ENCODE measurements around the gene ETV6.

The ETV6 gene

DNA sequence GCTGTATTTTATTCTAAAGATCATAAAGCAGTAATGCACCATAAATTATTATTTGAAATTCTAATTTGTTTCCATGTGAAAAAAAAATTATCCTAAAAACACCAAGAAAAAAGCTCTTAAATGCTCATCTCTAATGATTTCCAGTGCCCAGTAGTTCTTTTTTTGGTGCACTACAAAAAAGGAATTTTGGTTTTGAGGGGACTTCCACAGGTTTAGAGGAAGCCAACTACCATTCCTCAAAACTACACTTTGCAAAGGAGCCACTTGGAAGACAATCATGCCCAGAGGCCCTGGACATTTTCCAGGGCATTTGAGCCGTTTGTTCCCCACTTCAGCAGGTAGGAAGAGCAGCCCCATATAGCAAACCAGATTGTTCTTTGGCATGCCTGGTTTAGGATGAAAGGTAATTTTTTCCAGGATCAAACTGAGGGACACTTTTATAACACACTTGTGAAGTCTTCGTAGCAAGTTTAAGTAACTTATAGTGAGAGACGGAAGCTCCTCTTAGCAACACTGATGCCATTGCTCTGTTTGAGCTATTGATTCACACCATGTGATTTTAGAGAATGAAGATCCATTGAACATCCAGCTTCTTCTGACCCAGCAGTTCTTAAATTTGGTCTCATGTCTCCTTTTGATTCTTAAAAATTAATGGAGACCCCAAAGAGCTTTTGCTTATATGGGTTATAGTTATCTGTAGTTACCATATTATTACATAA is 187.9 kb downstream of the ETV6 start:
- no peak for ATAC-seq (ENCODE audit: insufficient read depth, low read depth)
- TF ChIP-seq, protein P1, sequence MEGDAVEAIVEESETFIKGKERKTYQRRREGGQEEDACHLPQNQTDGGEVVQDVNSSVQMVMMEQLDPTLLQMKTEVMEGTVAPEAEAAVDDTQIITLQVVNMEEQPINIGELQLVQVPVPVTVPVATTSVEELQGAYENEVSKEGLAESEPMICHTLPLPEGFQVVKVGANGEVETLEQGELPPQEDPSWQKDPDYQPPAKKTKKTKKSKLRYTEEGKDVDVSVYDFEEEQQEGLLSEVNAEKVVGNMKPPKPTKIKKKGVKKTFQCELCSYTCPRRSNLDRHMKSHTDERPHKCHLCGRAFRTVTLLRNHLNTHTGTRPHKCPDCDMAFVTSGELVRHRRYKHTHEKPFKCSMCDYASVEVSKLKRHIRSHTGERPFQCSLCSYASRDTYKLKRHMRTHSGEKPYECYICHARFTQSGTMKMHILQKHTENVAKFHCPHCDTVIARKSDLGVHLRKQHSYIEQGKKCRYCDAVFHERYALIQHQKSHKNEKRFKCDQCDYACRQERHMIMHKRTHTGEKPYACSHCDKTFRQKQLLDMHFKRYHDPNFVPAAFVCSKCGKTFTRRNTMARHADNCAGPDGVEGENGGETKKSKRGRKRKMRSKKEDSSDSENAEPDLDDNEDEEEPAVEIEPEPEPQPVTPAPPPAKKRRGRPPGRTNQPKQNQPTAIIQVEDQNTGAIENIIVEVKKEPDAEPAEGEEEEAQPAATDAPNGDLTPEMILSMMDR (IDR thresholded peaks at IDR 0.05; ENCODE audit: borderline replicate concordance, extremely low read depth, low read length, poor library complexity, severe bottlenecking): no peak
- TF ChIP-seq EZH2 (IDR thresholded peaks at IDR 0.05; ENCODE audit: borderline replicate concordance, low read depth, low read length, severe bottlenecking): no peak

DNA sequence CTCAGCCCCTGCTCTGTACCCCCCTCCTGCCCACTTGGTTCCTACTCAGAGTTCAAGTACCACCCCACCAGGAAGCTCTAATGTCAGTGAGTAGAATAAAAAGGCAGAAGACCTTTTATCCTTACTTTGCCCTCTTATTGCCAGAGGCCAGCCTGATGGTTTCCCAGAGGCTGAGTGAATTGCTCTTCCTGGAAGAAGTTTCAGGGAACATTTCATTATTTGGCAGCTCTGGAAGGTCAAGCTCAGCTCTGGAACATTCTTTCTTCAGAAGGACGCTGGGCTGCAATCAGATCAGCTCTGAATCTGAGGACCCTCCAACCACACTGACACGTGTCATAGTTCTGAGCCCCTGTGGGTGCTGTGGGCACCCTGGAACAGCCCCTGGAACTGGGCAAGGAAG is 188.9 kb downstream of the ETV6 start:
- peaks cover 46% of the 10 kb centered on the region for H3K79me2 ChIP-seq (ENCODE audit: insufficient read depth, low read length)
- H3K9ac ChIP-seq (ENCODE audit: low read depth, low read length): no peak overlapping the region
- H3K27ac ChIP-seq (ENCODE audit: low read length): peak overlapping the region; percentile 51; the same call in 1 of the 2 replicates
- no peak for TF ChIP-seq EZH2 (IDR thresholded peaks at IDR 0.05; ENCODE audit: borderline replicate concordance, low read depth, low read length, severe bottlenecking)
- TF ChIP-seq, protein P1 (IDR thresholded peaks at IDR 0.05; ENCODE audit: borderline replicate concordance, extremely low read depth, low read length, poor library complexity, severe bottlenecking): no peak
- DNase-seq (no peak), ATAC-seq (ENCODE audit: insufficient read depth, low read depth) (no peak)
- peaks cover 77% of the 10 kb centered on the region for H3K36me3 ChIP-seq (ENCODE audit: insufficient read depth, low read length)
- H3K4me3 ChIP-seq (ENCODE audit: low read depth in 1 of 2, low read length in 2 of 2): no peak overlapping the region
- H3K27me3 ChIP-seq (ENCODE audit: insufficient read depth, low read length, poor library complexity): no peaks in the 10 kb centered on the region
- H3K4me2 ChIP-seq (ENCODE audit: insufficient read depth, low read length): no peak overlapping the region
- no peaks in the 10 kb centered on the region for H3K4me1 ChIP-seq (ENCODE audit: insufficient read depth, low read length)
- no peaks in the 10 kb centered on the region for H4K20me1 ChIP-seq (ENCODE audit: insufficient read depth, low read length)
- no peaks in the 10 kb centered on the region for H3K9me3 ChIP-seq (ENCODE audit: insufficient read depth, low read length, severe bottlenecking)
- H2AFZ ChIP-seq (ENCODE audit: low read depth, low read length): no peak overlapping the region

More for the DNA sequence above, 187.9 kb downstream of the ETV6 start:
- Histone ChIP-seq H3K4me1 (ENCODE audit: insufficient read depth, low read length) (no peaks in the 10 kb centered on the region), H3K27ac (ENCODE audit: low read length) (no peak overlapping the region; the same call in 1 of the 2 replicates), H3K36me3 (ENCODE audit: insufficient read depth, low read length) (peaks cover 70% of the 10 kb centered on the region), H2AFZ (ENCODE audit: low read depth, low read length) (no peak overlapping the region), H3K79me2 (ENCODE audit: insufficient read depth, low read length) (peaks cover 56% of the 10 kb centered on the region), H3K9me3 (ENCODE audit: insufficient read depth, low read length, severe bottlenecking) (no peaks in the 10 kb centered on the region), H3K27me3 (ENCODE audit: insufficient read depth, low read length, poor library complexity) (no peaks in the 10 kb centered on the region), H4K20me1 (ENCODE audit: insufficient read depth, low read length) (no peaks in the 10 kb centered on the region), H3K4me2 (ENCODE audit: insufficient read depth, low read length) (no peak overlapping the region), H3K4me3 (ENCODE audit: low read depth in 1 of 2, low read length in 2 of 2) (no peak overlapping the region), H3K9ac (ENCODE audit: low read depth, low read length) (no peak overlapping the region)
- DNase-seq: no peak

DNA sequence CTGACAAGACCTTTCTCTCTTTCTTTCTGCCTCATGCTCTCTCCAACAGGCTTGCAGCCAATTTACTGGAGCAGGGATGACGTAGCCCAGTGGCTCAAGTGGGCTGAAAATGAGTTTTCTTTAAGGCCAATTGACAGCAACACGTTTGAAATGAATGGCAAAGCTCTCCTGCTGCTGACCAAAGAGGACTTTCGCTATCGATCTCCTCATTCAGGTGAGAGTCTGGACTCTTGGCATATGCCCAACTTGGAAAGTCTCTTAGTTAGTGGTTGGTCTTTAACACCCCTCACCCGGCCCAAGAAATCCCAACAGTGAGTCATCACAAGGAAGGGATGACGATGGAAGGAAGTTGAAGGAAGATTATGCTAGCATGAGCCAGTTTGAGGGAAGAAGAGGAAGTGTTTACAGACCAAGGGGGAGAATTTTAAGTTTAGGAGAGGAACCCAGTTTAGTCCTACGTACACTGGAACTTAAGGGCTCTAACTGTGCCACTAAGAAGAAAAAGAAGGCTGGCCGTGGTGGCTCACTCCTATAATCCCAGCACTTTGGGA is 189.7 kb downstream of the ETV6 start:
- Histone ChIP-seq H3K4me3 (ENCODE audit: low read depth in 1 of 2, low read length in 2 of 2) (no peak overlapping the region), H3K9ac (ENCODE audit: low read depth, low read length) (no peak overlapping the region), H2AFZ (ENCODE audit: low read depth, low read length) (no peak overlapping the region), H3K27ac (ENCODE audit: low read length) (peak overlapping the region; percentile 51), H4K20me1 (ENCODE audit: insufficient read depth, low read length) (no peaks in the 10 kb centered on the region), H3K36me3 (ENCODE audit: insufficient read depth, low read length) (peaks cover 84% of the 10 kb centered on the region), H3K9me3 (ENCODE audit: insufficient read depth, low read length, severe bottlenecking) (no peaks in the 10 kb centered on the region), H3K27me3 (ENCODE audit: insufficient read depth, low read length, poor library complexity) (no peaks in the 10 kb centered on the region), H3K4me2 (ENCODE audit: insufficient read depth, low read length) (no peak overlapping the region), H3K4me1 (ENCODE audit: insufficient read depth, low read length) (no peaks in the 10 kb centered on the region), H3K79me2 (ENCODE audit: insufficient read depth, low read length) (peaks cover 40% of the 10 kb centered on the region)
- DNase-seq (no peak), ATAC-seq (ENCODE audit: insufficient read depth, low read depth) (no peak)
- TF ChIP-seq, protein P1 (IDR thresholded peaks at IDR 0.05; ENCODE audit: borderline replicate concordance, extremely low read depth, low read length, poor library complexity, severe bottlenecking): no peak
- TF ChIP-seq EZH2 (IDR thresholded peaks at IDR 0.05; ENCODE audit: borderline replicate concordance, low read depth, low read length, severe bottlenecking): no peak
